Activated effector memory CD4-positive, alpha-beta T cell treated with Interleukin-2 at 50 U/mL for 16 hours (primary cell): ENCODE data around the gene CXCR1.
"Not testable (repeated sequence)": the region's sequence is repeated elsewhere in the genome, so short reads cannot be mapped to it uniquely, and the experiment has no call there.

Experiments used
- DNase-seq: peaks from one replicate; pipeline ENCODE4 v3.0.0-alpha.2; 2020

Gene CXCR1

DNA sequence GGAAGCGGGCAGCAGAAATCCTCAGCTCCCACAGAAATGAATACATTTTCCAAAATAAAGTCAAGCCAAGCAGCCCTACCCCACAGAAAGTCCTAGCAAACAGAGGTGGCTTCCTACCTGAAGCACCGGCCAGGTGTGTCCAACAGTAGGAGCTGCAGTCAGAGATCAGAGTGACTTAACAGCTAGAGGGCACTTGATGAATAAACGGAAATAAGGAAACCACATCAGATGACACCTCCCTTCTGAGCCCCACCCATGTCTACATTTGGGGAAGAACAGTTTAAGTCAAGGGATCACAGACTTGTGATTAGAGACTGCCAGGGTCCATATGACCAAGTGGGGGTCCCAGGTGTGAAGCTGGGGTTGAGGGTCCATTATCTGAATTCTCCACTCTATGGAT is at the start of gene CXCR1:
Gene CXCR1 (minus strand): TSS at position 172 of the 400 bp plus-strand sequence. CDS start 1,751 bp downstream, outside the sequence.
- peak; percentile 13 for DNase-seq

DNA sequence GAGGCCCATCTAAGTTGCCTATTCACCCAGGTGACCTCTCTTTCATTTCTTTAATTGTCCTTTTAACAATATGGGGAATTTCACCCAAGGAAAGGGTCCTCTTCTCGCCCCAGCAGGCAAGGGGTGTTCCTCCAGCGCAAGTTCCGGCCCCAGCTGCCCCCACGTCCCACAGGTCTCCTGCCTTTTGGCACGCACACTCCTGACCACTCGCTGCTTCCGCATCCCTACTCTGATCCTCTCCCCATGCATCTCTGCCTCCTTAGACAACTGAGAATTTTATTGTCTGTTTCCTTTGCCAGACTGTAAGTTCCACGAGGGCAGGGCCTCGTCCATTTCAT is 49.5 kb upstream of the CXCR1 start:
- DNase-seq: no peak

DNA sequence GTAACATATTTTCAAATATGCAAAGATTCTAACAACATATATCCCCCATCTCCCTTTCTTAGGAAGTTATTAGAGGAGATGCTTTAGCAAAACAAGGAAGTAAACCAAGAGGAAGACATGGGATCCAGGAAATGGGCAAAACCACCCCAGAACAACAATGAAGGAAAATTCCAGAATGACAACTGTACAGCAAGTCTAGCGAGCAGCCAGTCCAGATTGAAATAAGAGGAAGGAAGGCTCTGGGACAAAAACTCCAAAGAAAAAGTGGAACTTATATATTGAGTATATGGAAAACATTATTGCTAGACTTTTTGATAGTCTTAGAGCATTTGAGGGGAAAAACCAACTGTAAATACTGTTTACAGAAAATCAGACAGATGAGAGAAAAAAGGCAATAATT is 47.4 kb upstream of the CXCR1 start:
- DNase-seq: no peak

DNA sequence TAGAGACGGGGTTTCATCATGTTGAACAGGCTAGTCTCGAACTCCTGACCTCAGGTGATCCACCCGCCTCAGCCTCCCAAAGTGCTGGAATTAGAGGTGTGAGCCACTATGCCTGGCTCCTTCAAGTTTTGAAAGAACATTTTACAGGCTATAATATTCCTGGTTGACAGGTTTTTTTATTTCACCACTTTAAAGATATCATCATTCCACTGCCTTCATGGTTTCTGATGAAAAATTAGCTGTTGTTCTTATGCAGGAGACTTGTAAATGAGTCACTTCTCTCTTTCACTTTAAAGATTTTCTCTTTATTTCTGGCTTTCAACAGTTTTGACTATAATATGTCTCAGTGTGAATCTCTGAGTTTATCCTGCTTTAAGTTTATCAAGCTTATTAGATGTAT is 42.3 kb upstream of the CXCR1 start:
- no peak for DNase-seq

DNA sequence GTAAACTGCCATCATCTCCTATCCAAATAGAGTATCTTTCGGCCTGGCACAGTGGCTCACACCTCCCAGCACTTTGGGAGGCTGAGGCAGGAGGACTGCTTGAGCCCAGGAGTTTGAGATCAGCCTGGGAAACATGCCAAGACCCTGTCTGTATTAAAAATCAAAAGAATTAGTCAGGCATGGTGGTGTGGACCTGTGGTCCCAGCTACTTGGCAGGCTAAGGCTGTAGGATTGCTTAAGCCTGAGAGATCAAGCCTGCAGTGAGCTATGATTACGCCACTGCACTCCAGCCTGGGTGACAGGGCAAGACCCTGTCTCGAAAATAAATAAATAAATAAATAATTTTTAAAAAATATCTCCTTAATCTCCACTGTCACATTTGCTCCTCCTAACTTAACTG is 35.5 kb upstream of the CXCR1 start:
- DNase-seq: no peak

DNA sequence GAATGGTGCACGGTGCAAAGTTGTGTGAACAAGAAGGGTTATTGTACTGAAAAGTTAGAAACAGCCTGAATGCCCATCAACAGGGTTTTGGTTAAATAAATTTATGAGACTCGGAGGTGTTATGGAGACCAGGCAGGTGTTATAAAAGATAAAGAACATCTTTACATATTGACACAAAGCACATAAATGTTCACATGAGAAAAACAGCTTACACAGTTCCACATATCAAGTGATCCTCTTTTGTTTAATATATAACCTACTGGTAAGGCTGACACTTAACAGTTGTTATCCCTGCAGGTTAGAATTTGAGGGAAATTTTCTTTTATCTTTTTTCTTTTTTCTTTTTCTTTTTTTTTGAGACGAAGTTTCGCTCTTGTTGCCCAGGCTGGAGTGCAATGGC is 30.2 kb upstream of the CXCR1 start:
- no peak for DNase-seq

DNA sequence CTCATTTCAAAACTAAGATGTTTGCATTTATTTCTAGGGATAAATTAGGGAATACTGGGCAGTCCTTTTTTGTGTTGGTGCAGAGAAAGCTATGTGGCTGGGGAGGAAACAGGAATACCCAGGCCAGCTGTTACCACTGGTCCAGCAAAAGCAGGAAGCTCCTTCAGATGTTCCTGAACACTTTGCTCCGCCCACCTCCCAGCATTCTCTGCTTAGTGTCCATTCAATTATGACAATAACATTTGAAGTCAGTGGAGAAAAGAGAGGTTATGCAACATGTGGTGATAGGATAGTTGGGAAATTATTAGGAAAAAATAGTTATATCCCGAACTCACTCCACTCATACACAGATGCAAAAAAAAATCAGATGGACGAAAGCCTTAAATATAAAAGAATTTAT is 28.1 kb upstream of the CXCR1 start:
- DNase-seq: no peak

DNA sequence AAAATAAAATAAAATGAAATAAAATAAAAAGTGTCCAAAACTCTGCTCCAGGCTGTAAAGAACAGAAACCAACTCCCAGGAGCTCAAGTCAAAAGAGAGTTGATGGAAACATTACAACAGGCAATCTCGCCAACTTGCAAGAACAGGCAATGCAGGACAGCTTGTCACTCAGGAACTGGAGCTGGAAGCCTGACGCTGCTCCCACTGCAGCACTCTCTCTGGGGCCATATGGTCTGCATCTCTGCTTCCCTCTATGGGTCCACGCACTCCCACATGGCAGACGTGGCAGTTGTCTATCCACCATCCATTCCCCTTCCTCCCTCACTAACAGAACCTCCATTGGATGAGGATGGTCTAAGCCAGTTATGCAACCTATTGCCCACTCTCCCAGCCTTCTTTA is 26.9 kb upstream of the CXCR1 start:
- no peak for DNase-seq

DNA sequence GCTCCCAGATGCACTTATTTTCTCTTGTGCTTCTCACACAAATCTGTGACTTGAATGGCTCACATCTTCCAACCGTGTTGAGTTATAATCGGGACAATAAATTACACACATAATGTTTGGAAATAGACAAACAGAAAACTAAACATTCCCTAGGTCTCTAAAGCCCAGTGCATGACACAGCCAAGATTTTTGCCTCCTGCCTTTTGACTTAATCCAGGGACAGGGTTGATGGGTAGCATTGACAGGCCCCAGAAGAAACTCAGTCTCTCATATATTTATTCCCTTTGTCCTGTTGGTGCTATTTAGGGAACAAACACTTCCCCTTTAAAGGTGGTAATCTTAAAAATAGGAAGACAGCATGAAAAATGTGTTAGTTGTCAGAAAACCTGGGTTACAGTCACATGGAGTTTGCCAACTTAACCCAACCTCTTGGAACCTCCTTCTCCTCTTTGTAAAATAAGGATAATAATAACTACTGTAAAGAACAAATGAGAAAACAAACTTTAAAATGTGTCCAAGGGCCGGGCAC is 26.2 kb upstream of the CXCR1 start:
- DNase-seq: no peak

DNA sequence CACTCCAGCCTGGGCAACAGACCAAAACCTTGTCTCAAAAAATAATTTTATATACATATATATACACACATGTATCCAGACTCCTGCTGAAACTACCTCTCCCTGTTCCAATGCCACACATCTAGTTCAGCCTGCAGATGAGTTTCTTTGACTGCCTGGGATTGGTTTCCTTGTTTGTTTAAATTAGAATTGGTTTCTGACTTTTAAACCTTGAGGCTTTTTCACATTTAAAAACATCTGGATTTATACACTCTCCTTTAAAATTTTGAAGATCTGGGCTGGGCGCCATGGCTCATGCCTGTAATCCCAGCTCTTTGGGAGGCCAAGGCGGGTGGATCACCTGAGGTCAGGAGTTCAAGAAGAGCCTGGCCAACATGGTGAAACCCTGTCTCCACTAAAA is 21.8 kb upstream of the CXCR1 start:
- no peak for DNase-seq

DNA sequence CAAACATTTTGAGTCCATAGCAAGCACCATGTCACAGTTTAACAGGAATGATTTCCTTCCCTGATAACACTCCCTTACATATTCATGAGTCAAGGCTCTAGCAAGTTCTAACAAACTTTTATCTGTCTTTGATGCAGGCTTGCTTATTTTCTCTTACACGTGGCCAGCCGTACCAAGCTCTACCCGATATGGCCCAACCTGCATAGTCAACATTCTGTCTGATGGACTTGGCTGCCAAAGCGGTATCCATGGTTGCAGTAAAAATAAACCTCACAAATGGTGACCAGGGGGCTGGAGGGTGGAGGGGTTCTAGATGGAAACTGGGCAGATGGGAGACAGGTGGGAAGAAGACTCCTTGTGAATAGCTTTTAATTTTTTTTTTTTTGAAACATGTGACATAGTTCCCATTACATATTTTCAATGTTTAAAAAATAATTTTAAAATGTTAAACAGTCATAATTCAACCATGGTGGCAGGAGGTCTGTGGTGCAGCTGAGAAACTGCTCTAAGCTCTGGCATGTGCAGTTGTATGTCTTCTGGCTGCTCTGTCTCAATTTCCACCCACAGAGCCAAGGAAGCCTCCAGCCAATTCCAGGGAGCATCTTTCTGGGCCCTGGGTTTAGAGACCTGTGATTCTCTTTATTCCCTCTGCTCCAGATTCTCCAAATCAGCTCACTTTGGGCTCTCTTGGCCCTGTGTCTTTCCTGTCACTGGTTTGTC is 20.7 kb upstream of the CXCR1 start:
- no peak for DNase-seq

DNA sequence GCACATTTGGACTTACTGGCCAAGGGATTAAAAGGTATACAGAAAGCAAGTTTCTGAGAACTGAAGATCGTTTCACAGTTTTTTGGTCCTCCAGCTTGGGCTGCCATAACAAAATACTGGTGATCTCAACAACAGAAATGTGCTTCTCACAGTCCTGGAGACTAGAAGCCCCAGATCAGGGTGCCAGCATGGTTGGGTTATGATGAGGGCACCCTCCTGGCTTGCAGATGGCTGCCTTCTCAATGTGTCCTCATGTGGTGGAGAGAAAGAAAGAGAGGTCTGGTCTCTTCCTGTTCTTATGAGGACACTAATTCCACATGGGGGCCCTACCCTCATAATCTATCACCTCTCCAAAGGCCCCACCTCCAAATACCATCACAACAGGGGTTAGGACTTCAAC is 20.1 kb upstream of the CXCR1 start:
- DNase-seq: no peak

DNA sequence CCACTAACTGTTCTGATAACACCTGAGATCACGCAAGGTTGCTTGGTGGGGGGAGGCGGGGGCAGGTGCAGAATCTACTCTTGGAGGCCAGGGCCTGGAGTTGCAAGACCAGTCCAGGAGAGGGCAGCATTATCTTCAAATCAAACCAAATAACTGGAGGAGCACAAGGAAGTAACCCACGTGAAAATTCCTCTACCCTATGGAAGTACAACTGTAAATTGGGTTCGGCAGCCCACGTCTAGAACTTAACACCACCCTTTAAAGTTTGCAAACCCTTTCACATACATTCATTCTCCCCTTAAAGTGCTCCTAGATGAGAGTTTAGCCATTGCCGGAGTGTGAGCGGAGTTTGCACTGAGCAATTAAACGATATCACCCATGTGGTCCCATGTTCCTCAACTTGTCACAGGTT is 19.6 kb upstream of the CXCR1 start:
- peak; percentile 58 for DNase-seq

DNA sequence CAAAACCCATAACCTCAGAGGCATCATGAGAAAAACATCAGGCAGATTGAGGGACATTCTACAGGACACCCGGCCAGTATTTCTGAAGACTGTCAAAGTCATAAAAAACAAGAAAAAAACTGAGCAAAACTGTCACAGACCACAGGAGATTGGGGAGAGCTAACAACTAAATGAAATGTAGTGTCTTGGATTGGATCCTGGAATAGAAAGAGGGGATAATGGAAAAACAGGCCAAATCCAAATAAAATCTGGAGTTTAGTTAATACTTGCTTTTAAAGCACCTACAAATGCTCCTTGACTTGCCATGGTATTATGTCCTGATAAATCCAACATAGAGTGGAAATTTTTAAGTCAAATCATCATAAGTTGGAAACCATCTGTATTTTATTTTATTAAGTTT is 17.6 kb upstream of the CXCR1 start:
- DNase-seq: no peak

DNA sequence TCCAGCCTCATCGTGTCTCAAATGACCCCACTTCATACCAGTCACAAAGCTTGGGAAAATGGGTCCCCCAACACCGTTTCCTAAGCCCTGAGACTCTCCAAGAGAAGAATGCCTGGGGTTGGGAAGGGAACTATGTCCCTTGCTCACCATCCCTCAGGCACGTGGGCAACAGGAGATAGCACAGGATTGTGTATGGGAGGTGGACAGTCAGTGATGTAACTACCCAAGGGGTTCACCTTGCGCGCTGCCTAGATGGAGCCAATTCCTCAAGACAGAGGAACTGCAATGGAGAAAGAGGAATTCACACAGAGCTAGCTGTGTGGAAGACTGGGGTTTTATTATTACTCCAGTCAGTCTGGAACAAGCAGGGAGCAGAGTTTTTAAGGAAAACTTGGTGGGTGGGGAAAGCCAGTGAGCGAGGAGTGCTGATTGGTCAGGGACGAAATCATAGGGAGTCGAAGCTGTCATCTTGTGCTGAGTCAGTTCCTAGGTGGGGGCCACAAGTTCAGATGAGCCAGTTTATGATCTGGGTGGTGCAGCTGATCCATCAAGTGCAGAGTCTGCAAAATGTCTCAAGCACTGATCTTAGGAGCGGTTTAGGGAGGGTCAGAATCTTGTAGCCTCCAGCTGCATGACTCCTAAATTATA is 13.8 kb upstream of the CXCR1 start:
- DNase-seq: no peak

DNA sequence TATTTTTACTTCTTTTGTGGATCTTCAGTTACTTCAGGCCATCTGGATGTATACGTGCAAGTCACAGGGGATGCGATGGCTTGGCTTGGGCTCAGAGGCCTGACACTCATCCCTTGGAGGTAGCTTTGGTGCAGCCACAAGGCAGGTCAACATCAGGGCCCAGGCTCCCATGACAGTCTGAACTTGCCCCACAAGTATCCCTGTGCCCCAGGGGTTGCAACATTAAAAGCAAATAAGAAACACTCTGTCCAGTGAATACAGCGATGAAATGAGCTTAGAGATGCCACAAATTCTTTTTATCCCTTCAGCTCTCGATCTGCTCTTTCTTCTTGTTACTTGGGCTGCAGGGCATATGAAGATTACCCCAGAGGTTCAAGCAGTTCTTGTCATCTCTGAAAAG is 13.0 kb upstream of the CXCR1 start:
- no peak for DNase-seq

DNA sequence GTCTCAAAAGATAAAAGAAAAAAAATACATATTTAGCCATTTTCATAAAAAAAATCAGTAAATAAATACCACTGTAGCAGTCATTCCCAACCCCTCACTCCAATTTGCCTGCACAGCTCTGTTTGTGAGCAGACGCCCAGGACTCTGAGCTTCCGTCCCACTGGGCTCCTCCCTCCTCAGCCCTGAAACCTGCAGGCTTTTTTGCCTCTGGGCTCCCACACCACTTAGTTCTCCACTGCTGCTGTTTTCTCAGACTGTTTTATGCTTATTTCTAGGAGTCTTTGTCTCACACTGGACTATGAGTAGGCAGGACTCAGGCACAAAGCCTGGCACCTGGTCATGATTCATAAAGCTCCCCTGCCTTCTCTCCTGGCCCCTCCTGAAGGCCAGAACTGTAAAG is 6.1 kb upstream of the CXCR1 start:
- DNase-seq: no peak

DNA sequence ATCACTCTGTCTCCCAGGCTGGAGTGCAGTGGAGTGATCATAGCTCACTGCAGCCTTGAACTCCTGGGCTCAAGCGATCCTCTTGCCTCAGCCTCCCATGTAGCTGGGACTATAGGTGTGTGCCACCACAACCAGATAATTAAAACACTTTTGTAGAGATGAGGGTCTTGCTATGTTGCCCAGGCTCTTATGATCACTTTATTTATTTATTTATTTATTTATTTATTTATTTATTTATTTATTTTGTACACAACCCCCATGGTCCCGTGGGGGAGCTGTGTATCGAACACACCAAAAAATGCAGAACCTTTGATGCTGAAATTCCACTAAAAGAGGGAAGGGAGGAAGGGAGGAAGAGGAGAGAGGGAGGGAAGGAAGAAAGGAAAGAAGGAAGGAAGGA is 5.0 kb upstream of the CXCR1 start:
- DNase-seq: not testable (repeated sequence)

DNA sequence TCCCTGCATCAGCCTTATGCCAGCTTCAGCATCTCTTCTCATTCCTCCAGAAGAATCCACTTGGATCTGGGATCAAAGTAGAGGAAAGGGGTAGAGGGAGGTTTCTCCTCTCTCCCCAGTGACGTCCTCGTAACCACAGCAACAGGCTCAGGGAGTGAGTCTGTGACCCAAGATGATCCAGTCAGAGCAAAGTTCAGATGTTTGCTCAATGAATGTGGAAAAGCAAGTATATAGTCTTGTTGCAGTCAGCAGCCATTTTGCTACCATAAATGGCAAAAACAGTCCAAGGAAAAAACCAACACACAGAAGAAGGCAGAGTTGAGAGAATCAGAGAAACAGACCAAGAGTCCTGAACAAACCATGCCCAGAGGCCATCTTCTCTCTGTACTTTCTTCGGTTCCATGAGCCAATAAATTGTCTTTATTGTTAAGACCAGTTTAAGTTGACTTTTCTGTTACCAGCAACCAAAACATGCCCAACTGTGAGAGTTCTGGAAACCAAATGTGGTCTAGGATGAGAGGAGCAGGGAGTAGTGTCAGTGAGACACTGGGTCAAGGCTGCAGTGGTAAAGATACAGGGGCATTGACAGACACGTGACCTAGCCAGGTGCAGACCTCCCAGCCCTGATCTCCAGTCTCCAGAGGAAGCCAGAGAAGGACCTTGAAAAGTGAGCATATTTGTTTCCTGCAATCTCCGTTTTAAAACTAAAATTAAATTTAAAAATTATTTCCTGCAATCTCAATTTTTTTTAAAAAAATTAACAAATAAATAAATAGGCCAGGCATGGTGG is 3.2 kb upstream of the CXCR1 start:
- no peak for DNase-seq

DNA sequence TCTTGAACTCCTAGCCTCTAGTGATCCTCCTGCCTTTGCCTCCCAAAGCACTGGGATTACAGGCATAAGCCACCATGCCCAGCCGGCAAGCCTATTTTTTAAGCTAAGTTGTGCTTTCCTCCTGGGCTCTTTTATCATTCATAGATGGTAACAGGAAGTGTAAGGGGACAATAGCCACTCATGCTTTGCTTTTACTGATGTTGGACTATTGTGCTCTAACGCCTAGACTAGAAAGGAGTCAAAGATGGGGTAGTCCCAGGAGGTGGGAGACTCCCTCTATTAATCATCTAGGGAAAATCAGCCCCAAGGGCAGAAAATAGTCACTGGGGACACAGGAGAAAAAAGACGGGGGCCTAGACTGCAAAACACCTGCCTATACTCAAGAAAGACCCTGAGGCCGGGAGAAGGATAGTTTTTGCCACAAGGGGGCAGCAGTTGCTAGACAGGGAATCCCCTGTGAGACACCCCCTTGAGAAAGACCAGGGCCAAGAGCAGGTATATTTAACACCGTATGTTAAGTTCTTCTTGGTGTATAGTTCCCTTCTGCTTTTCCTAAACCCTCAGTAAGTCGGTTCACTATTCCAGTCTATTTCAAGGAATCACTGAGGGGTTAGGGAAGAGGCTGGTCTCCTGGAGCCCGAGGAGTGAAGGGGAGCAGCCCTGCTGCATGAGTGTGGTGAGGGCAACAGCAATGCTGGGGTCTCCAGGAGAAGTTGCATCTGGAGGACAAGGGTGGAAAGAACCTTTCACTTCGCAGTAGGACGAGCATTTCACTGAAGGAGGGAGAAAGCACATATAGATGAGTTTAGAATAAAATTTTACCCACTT is 2.1 kb upstream of the CXCR1 start:
- DNase-seq: peak; percentile 25

DNA sequence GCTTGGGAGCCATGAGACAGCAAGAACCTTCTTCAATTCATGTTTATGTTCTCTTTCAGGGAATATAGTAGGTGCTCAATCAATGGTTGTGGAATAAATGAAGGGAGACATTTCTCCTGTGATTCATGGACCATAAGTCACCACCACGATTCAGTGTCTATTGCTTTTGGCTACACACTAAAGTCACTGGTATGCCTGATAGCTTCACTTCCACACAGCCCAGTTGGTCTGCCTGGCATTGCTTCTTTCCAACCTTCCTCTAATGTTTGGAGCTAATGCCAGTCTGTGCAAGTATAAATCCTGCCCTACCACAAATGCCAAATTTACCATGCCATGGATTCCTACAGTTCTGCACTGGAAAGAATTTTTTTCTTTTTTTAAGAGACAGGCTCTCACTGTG is 1.3 kb upstream of the CXCR1 start:
- DNase-seq: no peak

DNA sequence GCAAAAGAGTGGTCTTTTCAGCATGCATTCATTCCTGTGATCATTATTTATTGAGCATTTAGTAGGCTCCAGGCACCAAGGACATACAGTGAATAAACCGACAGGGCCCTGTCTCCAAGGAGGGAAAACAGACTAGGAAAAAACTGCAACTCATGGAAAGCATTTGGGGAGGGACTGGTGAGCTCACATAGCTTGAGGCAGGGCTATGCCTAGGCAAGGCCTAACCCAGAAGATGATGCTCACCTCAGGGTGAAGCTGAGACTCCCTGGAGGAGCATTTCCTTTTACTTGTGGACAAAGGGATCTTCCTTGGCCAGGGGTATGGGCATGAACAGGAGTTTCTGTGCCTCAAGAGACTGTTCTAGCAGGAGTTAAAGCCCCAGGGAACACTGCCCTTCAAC is 3.9 kb downstream of the CXCR1 start:
- DNase-seq: no peak

DNA sequence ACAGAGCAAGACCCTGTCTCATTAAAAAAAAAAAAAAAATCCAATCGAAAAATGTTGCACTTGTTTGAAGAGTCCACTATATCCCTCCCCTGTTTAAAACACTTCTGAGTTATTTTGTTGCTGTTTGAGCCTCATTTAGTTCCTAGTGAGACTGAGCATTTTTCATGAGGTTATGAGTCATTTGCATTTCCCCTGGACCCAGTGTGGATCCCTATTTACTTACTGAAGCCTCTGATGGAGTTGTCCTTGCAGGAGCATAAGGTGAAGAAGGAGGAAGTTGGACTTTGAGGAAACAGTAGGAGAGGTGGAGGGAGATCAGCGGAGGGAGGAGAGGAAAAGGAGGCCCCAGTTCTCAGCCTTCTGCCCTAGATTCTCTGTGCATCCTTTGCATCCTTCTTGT is 5.1 kb downstream of the CXCR1 start:
- DNase-seq: no peak
